AG09319 (cell line): ENCODE measurements around the gene TMPRSS6.

ENCODE experiments used
- DNase-seq: peaks from one replicate; pipeline ENCODE4 v3.0.0-alpha.2; 2010; ENCODE audit warnings: low read depth; ENCODE audit errors: extremely low read depth
- CTCF ChIP-seq: IDR thresholded peaks from 2 replicates; pipeline ENCODE4 v1.5.1; 2011; ENCODE audit warnings: low read depth, mild to moderate bottlenecking, inconsistent platforms, low read length, moderate library complexity

TMPRSS6 gene

GRCh38 chr22:37064553-37064952 lies 45.0 kb downstream of the TMPRSS6 start:
- DNase-seq, result no peak
- no peak for TF ChIP-seq CTCF

GRCh38 chr22:37063431-37064420 lies 45.8 kb downstream of the TMPRSS6 start:
- DNase-seq, result no peak
- no peak for TF ChIP-seq CTCF

- no peak for TF ChIP-seq CTCF
- no peak for DNase-seq
These were observed 46.7 kb downstream of the TMPRSS6 start for GRCh38 chr22:37062702-37063381.

- TF ChIP-seq CTCF, result no peak
- no peak for DNase-seq
These were observed 47.2 kb downstream of the TMPRSS6 start for GRCh38 chr22:37062376-37062675.

GRCh38 chr22:37061611-37062375 lies 47.7 kb downstream of the TMPRSS6 start:
- no peak for TF ChIP-seq CTCF
- DNase-seq, result no peak

- no peak for TF ChIP-seq CTCF
- no peak for DNase-seq
These were observed 48.5 kb downstream of the TMPRSS6 start for GRCh38 chr22:37060801-37061610.
